HepG2 (cell line): ENCODE results near the gene MS4A10. TPM values are rescaled to one million over a fixed set of nuclear protein-coding genes. Genes with fewer than 3 reads are reported as not detected.

Experiments
- ATAC-seq: fragments of 200-7000 bp; cut with Tn5 transposase; 3 replicates; pipeline ENCODE4 v1.9.1; 2020; ENCODE audit warnings: mild to moderate bottlenecking, moderate library complexity
- BruUV-seq: library from RNA; stranded (reverse); fragments of 400-500 nt; replicated peaks from 2 replicates; lab custom pipeline; 2021; lab: Mats Ljungman, UMichigan
- CTCF ChIA-PET: fragments of 300-600 bp; formaldehyde crosslinking; extraction: SDS; loops from one replicate; lab custom pipeline; 2021; ENCODE audit warnings: low total read pairs, inconsistent platforms, low intra/inter-chr PET ratio; lab: Yijun Ruan, JAX
- POLR2A ChIA-PET: fragments of 350-600 bp; sonication (Branson Sonifier 250); formaldehyde crosslinking; loops from one replicate; lab custom pipeline; 2020; ENCODE audit warnings: antibody characterized with exemption, inconsistent platforms; lab: Yijun Ruan, JAX
- DNase-seq: peaks from one replicate; pipeline ENCODE4 v3.0.0-alpha.2; 2015; ENCODE audit warnings: low spot score
- FAIRE-seq: peaks from 3 replicates; lab custom pipeline; 2011; peaks lifted over from hg19 to GRCh38; lab: Jason Lieb, UNC
- H2AFZ ChIP-seq: one replicate; pipeline ENCODE4 v1.6.1; 2011; ENCODE audit warnings: low read length, inconsistent platforms
- H3K27ac ChIP-seq: fragments of 300-600 bp; 3 replicates; pipeline ENCODE4 v1.8.0; 2011; ENCODE audit warnings: mixed run types, mild to moderate bottlenecking, mixed read lengths, low read length, inconsistent platforms; ENCODE audit not compliant: insufficient read depth; ENCODE audit errors: extremely low read length
- H3K27me3 ChIP-seq, 2 experiments: fragments of 200-600 bp in 1 of 2; 2 replicates in 1 of 2; 3 replicates in 1 of 2; pipeline versions ENCODE4 v1.6.0 to v1.8.0; 2011; ENCODE audit warnings: low read length in 2 of 2, mild to moderate bottlenecking in 2 of 2, moderate library complexity in 2 of 2, inconsistent platforms in 1 of 2; ENCODE audit not compliant: insufficient read depth in 2 of 2, control insufficient read depth in 1 of 2
- H3K36me3 ChIP-seq, 2 experiments: fragments of 200-600 bp in 1 of 2; replicated peaks in 1 of 2; 2 replicates in 1 of 2; 3 replicates in 1 of 2; pipeline versions ENCODE4 v1.5.1 to v1.8.0; 2011; ENCODE audit warnings: low read length in 2 of 2, inconsistent platforms in 1 of 2; ENCODE audit not compliant: insufficient read depth in 2 of 2, control insufficient read depth in 1 of 2
- H3K4me1 ChIP-seq: 2 replicates; pipeline ENCODE4 v1.5.1; 2012; ENCODE audit warnings: low read length, inconsistent platforms; ENCODE audit not compliant: insufficient read depth
- H3K4me2 ChIP-seq: 2 replicates; pipeline ENCODE4 v1.6.0; 2011; ENCODE audit warnings: low read depth, low read length, inconsistent platforms
- H3K4me3 ChIP-seq, 3 experiments: fragments of 200-600 bp in 1 of 3; sonication (generic), shearing (Covaris generic) in 1 of 3; replicated peaks in 1 of 3; 2 replicates each; pipeline ENCODE4 v1.5.1; 2011 to 2016; ENCODE audit warnings: low read length in 3 of 3, inconsistent platforms in 2 of 3, low read depth in 2 of 3, mild to moderate bottlenecking in 2 of 3, control low read depth in 1 of 3, mixed read lengths in 1 of 3; ENCODE audit not compliant: insufficient read depth in 1 of 3
- H3K79me2 ChIP-seq: one replicate; pipeline ENCODE4 v1.6.1; 2011; ENCODE audit warnings: low read length, inconsistent platforms; ENCODE audit not compliant: insufficient read depth
- H3K9ac ChIP-seq: 2 replicates; pipeline ENCODE4 v1.6.0; 2011; ENCODE audit warnings: mild to moderate bottlenecking, low read depth, low read length, inconsistent platforms; ENCODE audit not compliant: insufficient read depth
- H3K9me3 ChIP-seq: 2 replicates; pipeline ENCODE4 v1.5.1; 2012; ENCODE audit warnings: mild to moderate bottlenecking, low read length
- H4K20me1 ChIP-seq: 2 replicates; pipeline ENCODE4 v1.6.0; 2011; ENCODE audit warnings: inconsistent platforms, mild to moderate bottlenecking, low read length, moderate library complexity; ENCODE audit not compliant: insufficient read depth
- AGO1 ChIP-seq: fragments of 200-400 bp; formaldehyde crosslinking; IDR thresholded peaks from 2 replicates; pipeline ENCODE4 v1.6.1; 2017; ENCODE audit warnings: mild to moderate bottlenecking, low read depth, low read length, moderate library complexity; ENCODE audit not compliant: poor library complexity, severe bottlenecking
- ATAD3A ChIP-seq: sonication (generic); formaldehyde crosslinking; IDR thresholded peaks from 2 replicates; pipeline ENCODE4 v1.4.0; 2020; ENCODE audit warnings: missing genetic modification reagents
- HOXD1 ChIP-seq: sonication (generic); formaldehyde crosslinking; IDR thresholded peaks from 2 replicates; pipeline ENCODE4 v1.5.0; 2020; ENCODE audit warnings: missing genetic modification reagents
- JUN ChIP-seq: sonication (generic); formaldehyde crosslinking; IDR thresholded peaks from 2 replicates; pipeline ENCODE4 v1.4.0; 2020; ENCODE audit warnings: mild to moderate bottlenecking, missing genetic modification reagents
- KDM3A ChIP-seq: IDR thresholded peaks from 2 replicates; pipeline ENCODE4 v1.6.1; 2018; ENCODE audit warnings: low read depth, missing compliant biosample characterization
- MED8 ChIP-seq: sonication (generic); formaldehyde crosslinking; IDR thresholded peaks from 2 replicates; pipeline ENCODE4 v1.8.1; 2023; ENCODE audit warnings: mild to moderate bottlenecking, missing genetic modification reagents; ENCODE audit not compliant: insufficient replicate concordance
- MIER3 ChIP-seq: IDR thresholded peaks from 2 replicates; pipeline ENCODE4 v1.6.1; 2016; ENCODE audit warnings: missing compliant biosample characterization, borderline replicate concordance
- NBN ChIP-seq: fragments of 450-650 bp; conservative IDR thresholded peaks from 2 replicates; pipeline ENCODE4 v1.6.1; 2017
- NR3C1 ChIP-seq: sonication (generic); formaldehyde crosslinking; IDR thresholded peaks from 2 replicates; pipeline ENCODE4 v1.4.0; 2020; ENCODE audit warnings: missing genetic modification reagents
- PHF8 ChIP-seq: sonication (generic); formaldehyde crosslinking; IDR thresholded peaks from 2 replicates; pipeline ENCODE4 v1.5.0; 2020; ENCODE audit warnings: missing genetic modification reagents
- PLSCR1 ChIP-seq: sonication (generic); formaldehyde crosslinking; IDR thresholded peaks from 2 replicates; pipeline ENCODE4 v1.5.0; 2020; ENCODE audit warnings: missing genetic modification reagents, mild to moderate bottlenecking, borderline replicate concordance
- POLR2A ChIP-seq, 2 experiments: IDR thresholded peaks; 2 replicates each; pipeline ENCODE4 v1.6.1; 2011; ENCODE audit warnings: low read depth in 2 of 2, low read length in 2 of 2, mild to moderate bottlenecking in 1 of 2, moderate library complexity in 1 of 2; ENCODE audit not compliant: insufficient read depth in 1 of 2
- PRPF4 ChIP-seq: fragments of 200-400 bp; formaldehyde crosslinking; IDR thresholded peaks from 2 replicates; pipeline ENCODE4 v1.6.1; 2016; ENCODE audit warnings: low read length, low read depth; ENCODE audit not compliant: poor library complexity, severe bottlenecking
- RXRB ChIP-seq: IDR thresholded peaks from 2 replicates; pipeline ENCODE4 v1.6.1; 2016; ENCODE audit warnings: borderline replicate concordance, missing genetic modification reagents, missing compliant biosample characterization
- SIX4 ChIP-seq: sonication (generic); formaldehyde crosslinking; IDR thresholded peaks from 2 replicates; pipeline ENCODE4 v1.4.0; 2020; ENCODE audit warnings: missing genetic modification reagents
- SRSF4 ChIP-seq: fragments of 200-400 bp; formaldehyde crosslinking; IDR thresholded peaks from one replicate; pipeline ENCODE4 v1.6.1; 2018; ENCODE audit warnings: mild to moderate bottlenecking, low read depth, low read length, moderate library complexity; ENCODE audit not compliant: poor library complexity, severe bottlenecking
- TAF1 ChIP-seq: sonication (generic); formaldehyde crosslinking; IDR thresholded peaks from 2 replicates; pipeline ENCODE4 v1.4.0; 2020; ENCODE audit warnings: missing genetic modification reagents
- ZBTB42 ChIP-seq: sonication (generic); formaldehyde crosslinking; IDR thresholded peaks from 2 replicates; pipeline ENCODE4 v1.5.0; 2020; ENCODE audit warnings: mild to moderate bottlenecking, missing genetic modification reagents
- ZFX ChIP-seq: sonication (generic); formaldehyde crosslinking; IDR thresholded peaks from 2 replicates; pipeline ENCODE4 v1.4.0; 2020; ENCODE audit warnings: mild to moderate bottlenecking, low read depth, missing genetic modification reagents, moderate library complexity
- WGBS: methylation state at CpG from one replicate; pipeline ENCODE4 v1.1.6; 2017; ENCODE audit warnings: low lambda C conversion rate; 5-methylcytosine and 5-hydroxymethylcytosine counted together
- in situ Hi-C: cut with HindIII; loops from 2 replicates; pipeline ENCODE4 v1.10.0; 2017; ENCODE audit warnings: low pct_unique_long_range_greater_than_20kb; ENCODE audit not compliant: extremely low pct_ligation_motif_present
- intact Hi-C: fragments of 100-400 bp; cut with micrococcal nuclease; formaldehyde crosslinking; loops from one replicate; pipeline ENCODE4 v1.10.0; 2022; ENCODE audit not compliant: unreplicated experiment
- polyA plus RNA-seq, 8 experiments: library from polyadenylated mRNA; depleted of rRNA in 3 of 8; stranded (reverse) in 7 of 8; unstranded in 1 of 8; fragments of >200 nt; fragmentation: Illumina TruSeq in 4 of 8; extraction: Trizol in 4 of 8; gene quantifications; 2 replicates each; pipeline versions ENCODE4 v1.2.1 to v1.2.3, GENCODE V29; 2011 to 2016; ENCODE audit warnings: low read depth in 4 of 8, missing spikeins in 1 of 8, mixed read lengths in 1 of 8; ENCODE audit not compliant: insufficient read depth in 1 of 8
- total RNA-seq, 5 experiments: library from RNA; depleted of rRNA; stranded (reverse); fragments of >200 nt; fragmentation: Illumina TruSeq; extraction: Trizol; gene quantifications; 2 replicates each; pipeline ENCODE4 v1.2.3, GENCODE V29; 2016; ENCODE audit warnings: low read depth in 1 of 5
- TF ChIP-seq, protein P1 (sequence below): sonication (generic); formaldehyde crosslinking; IDR thresholded peaks from 2 replicates; pipeline ENCODE4 v1.8.0; 2022; ENCODE audit warnings: mild to moderate bottlenecking, missing genetic modification reagents

Gene MS4A10
- total and polyA plus RNA-seq, 2 of the 13 experiments (the other 11 are each of a cell fraction or from before 2014, with no cell fraction given), result not detected

GRCh38 chr11:60783911-60784310, 1.2 kb upstream of the MS4A10 start:
- TF ChIP-seq HOXD1 (CRISPR knock-in tag) (no peak), ZFX (CRISPR knock-in tag) (no peak), NR3C1 (CRISPR knock-in tag) (no peak), NBN (no peak), POLR2A (IDR thresholded peaks at IDR 0.05; ENCODE audit: insufficient read depth in 1 of 2, low read depth in 2 of 2, low read length in 2 of 2) (no peak), AGO1 (no peak), ZBTB42 (CRISPR knock-in tag) (no peak), TAF1 (CRISPR knock-in tag) (no peak), PLSCR1 (CRISPR knock-in tag) (no peak), SIX4 (CRISPR knock-in tag) (no peak), ATAD3A (no peak), MED8 (CRISPR knock-in tag) (no peak), SRSF4 (no peak), RXRB (CRISPR knock-in tag) (no peak), KDM3A (CRISPR knock-in tag) (no peak), JUN (CRISPR knock-in tag) (no peak), PRPF4 (no peak), MIER3 (CRISPR knock-in tag) (no peak), PHF8 (no peak)
- TF ChIP-seq, protein P1, sequence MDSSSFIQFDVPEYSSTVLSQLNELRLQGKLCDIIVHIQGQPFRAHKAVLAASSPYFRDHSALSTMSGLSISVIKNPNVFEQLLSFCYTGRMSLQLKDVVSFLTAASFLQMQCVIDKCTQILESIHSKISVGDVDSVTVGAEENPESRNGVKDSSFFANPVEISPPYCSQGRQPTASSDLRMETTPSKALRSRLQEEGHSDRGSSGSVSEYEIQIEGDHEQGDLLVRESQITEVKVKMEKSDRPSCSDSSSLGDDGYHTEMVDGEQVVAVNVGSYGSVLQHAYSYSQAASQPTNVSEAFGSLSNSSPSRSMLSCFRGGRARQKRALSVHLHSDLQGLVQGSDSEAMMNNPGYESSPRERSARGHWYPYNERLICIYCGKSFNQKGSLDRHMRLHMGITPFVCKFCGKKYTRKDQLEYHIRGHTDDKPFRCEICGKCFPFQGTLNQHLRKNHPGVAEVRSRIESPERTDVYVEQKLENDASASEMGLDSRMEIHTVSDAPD (CRISPR knock-in tag), result no peak
- Histone ChIP-seq H3K9me3 (no peaks in the 10 kb centered on the region), H3K4me3 (no peak overlapping the region), H3K9ac (no peak overlapping the region), H3K27ac (no peak overlapping the region), H4K20me1 (no peaks in the 10 kb centered on the region), H3K27me3 (peaks cover 0 to 2% of the 10 kb centered on the region in 2 experiments; a peak in 1 of 5 replicates), H3K4me1 (no peaks in the 10 kb centered on the region), H3K79me2 (no peaks in the 10 kb centered on the region), H3K36me3 (no peaks in the 10 kb centered on the region), H3K4me2 (no peak overlapping the region), H2AFZ (no peak overlapping the region)
- ATAC-seq (no peak), DNase-seq (no peak), FAIRE-seq (no peak)
- in situ Hi-C loops, result no loop called here
- no TSS peak for BruUV-seq
- intact Hi-C loops, result no loop called here
- WGBS, result 67% methylated on average over 6 of the region's 7 CpGs
- POLR2A ChIA-PET, result no interaction called here
- CTCF ChIA-PET, result no interaction called here
